H1 (cell line): Measurements from ENCODE around the gene SH3PXD2A. TPM values are rescaled to one million over a fixed set of nuclear protein-coding genes. Genes with fewer than 3 reads are reported as not detected.

Source experiments
- CTCF ChIA-PET: fragments of 300-600 bp; sonication (Branson Sonifier 250); formaldehyde crosslinking; loops from one replicate; lab custom pipeline; 2021; ENCODE audit not compliant: partially characterized antibody; lab: Charles Lee
- POLR2A ChIA-PET: fragments of 300-600 bp; sonication (Branson Sonifier 250); formaldehyde crosslinking; loops from one replicate; lab custom pipeline; 2021; ENCODE audit warnings: inconsistent platforms; ENCODE audit not compliant: partially characterized antibody; lab: Charles Lee
- DNase-seq, 2 experiments: peaks; one replicate each; pipeline versions ENCODE4 v3.0.0 to v3.0.0-alpha.2; 2010 to 2022; ENCODE audit warnings: low spot score in 2 of 2, low read depth in 1 of 2, mixed read lengths in 1 of 2
- FAIRE-seq: peaks from 2 replicates; lab custom pipeline; 2011; peaks lifted over from hg19 to GRCh38; lab: Jason Lieb, UNC
- H2AFZ ChIP-seq: 2 replicates; pipeline ENCODE4 v1.8.1; 2012; ENCODE audit warnings: low read length, inconsistent platforms
- H2AK5ac ChIP-seq: 2 replicates; pipeline ENCODE4 v1.6.1; 2013; ENCODE audit warnings: low read depth, low read length
- H2BK120ac ChIP-seq: replicated peaks from 2 replicates; pipeline ENCODE3; 2013; ENCODE audit warnings: low read depth, low read length, inconsistent platforms
- H2BK12ac ChIP-seq: 2 replicates; pipeline ENCODE4 v1.6.1; 2013; ENCODE audit warnings: low read depth, low read length
- H2BK15ac ChIP-seq: 2 replicates; pipeline ENCODE4 v1.6.1; 2013; ENCODE audit warnings: low read length
- H2BK20ac ChIP-seq: 2 replicates; pipeline ENCODE4 v1.6.1; 2013; ENCODE audit warnings: low read length
- H2BK5ac ChIP-seq: 2 replicates; pipeline ENCODE4 v1.6.1; 2013; ENCODE audit warnings: low read depth, low read length
- H3K14ac ChIP-seq: 2 replicates; pipeline ENCODE4 v1.6.1; 2013; ENCODE audit warnings: inconsistent platforms; ENCODE audit not compliant: insufficient read length
- H3K18ac ChIP-seq: 2 replicates; pipeline ENCODE4 v1.6.1; 2013; ENCODE audit warnings: low read length; ENCODE audit errors: extremely low read depth
- H3K23ac ChIP-seq: 2 replicates; pipeline ENCODE4 v1.6.1; 2013; ENCODE audit warnings: inconsistent platforms; ENCODE audit not compliant: insufficient read length
- H3K23me2 ChIP-seq: 2 replicates; pipeline ENCODE4 v1.6.1; 2013; ENCODE audit warnings: low read depth, low read length
- H3K27ac ChIP-seq: 2 replicates; pipeline ENCODE4 v1.6.1; 2011; ENCODE audit warnings: low read depth, low read length, inconsistent platforms
- H3K27me3 ChIP-seq, 4 experiments: replicated peaks in 1 of 4; 1 replicate in 1 of 4; 2 replicates in 3 of 4; pipeline versions ENCODE4 v1.6.1 to v1.8.1; 2011 to 2013; ENCODE audit warnings: low read length in 3 of 4, mild to moderate bottlenecking in 3 of 4, inconsistent platforms in 2 of 4, mixed read lengths in 2 of 4, moderate library complexity in 1 of 4; ENCODE audit not compliant: control insufficient read depth in 3 of 4, insufficient read depth in 3 of 4; ENCODE audit errors: extremely low read depth in 1 of 4
- H3K36me3 ChIP-seq, 4 experiments: 2 replicates each; pipeline versions ENCODE4 v1.6.1 to v1.8.1; 2011 to 2013; ENCODE audit warnings: mild to moderate bottlenecking in 4 of 4, low read length in 3 of 4, moderate library complexity in 2 of 4, control low read depth in 1 of 4, inconsistent platforms in 1 of 4; ENCODE audit not compliant: insufficient read depth in 4 of 4, control insufficient read depth in 2 of 4
- H3K4ac ChIP-seq: replicated peaks from 2 replicates; pipeline ENCODE3; 2013; ENCODE audit warnings: low read length, low read depth, mixed read lengths, inconsistent platforms; ENCODE audit not compliant: insufficient read length
- H3K4me1 ChIP-seq, 4 experiments: replicated peaks in 1 of 4; 1 replicate in 1 of 4; 2 replicates in 3 of 4; pipeline versions ENCODE4 v1.6.1 to v1.8.1; 2011 to 2013; ENCODE audit warnings: low read length in 3 of 4, inconsistent platforms in 2 of 4, mixed read lengths in 1 of 4; ENCODE audit not compliant: insufficient read depth in 4 of 4, control insufficient read depth in 3 of 4
- H3K4me2 ChIP-seq, 2 experiments: 2 replicates each; pipeline versions ENCODE4 v1.6.1 to v1.8.1; 2011 to 2013; ENCODE audit warnings: low read depth in 2 of 2, low read length in 2 of 2, control low read depth in 1 of 2, inconsistent platforms in 1 of 2, mild to moderate bottlenecking in 1 of 2; ENCODE audit not compliant: insufficient read depth in 1 of 2
- H3K4me3 ChIP-seq, 4 experiments: fragments of 200-600, 300-600 bp in 1 of 4; sonication (generic), shearing (Covaris generic), sonication (Bioruptor Twin) in 1 of 4; 2 replicates each; pipeline versions ENCODE4 v1.5.1 to v1.8.1; 2011 to 2016; ENCODE audit warnings: low read length in 4 of 4, low read depth in 3 of 4, control low read depth in 2 of 4, inconsistent platforms in 2 of 4, mild to moderate bottlenecking in 2 of 4, mixed read lengths in 1 of 4, moderate library complexity in 1 of 4; ENCODE audit not compliant: insufficient read depth in 2 of 4; ENCODE audit errors: extremely low read depth in 1 of 4
- H3K56ac ChIP-seq: replicated peaks from 2 replicates; pipeline ENCODE3; 2013; ENCODE audit warnings: low read depth, mild to moderate bottlenecking, mixed read lengths, low read length, inconsistent platforms; ENCODE audit not compliant: insufficient read length
- H3K79me1 ChIP-seq: 2 replicates; pipeline ENCODE4 v1.6.1; 2013; ENCODE audit warnings: low read depth, low read length, control low read depth
- H3K79me2 ChIP-seq, 2 experiments: 2 replicates each; pipeline versions ENCODE4 v1.6.1 to v1.8.1; 2012 to 2013; ENCODE audit warnings: low read length in 2 of 2, mild to moderate bottlenecking in 2 of 2, inconsistent platforms in 1 of 2; ENCODE audit not compliant: insufficient read depth in 2 of 2, control insufficient read depth in 1 of 2
- H3K9ac ChIP-seq, 4 experiments: replicated peaks in 1 of 4; 1 replicate in 1 of 4; 2 replicates in 3 of 4; pipeline versions ENCODE4 v1.6.1 to v1.8.1; 2011 to 2013; ENCODE audit warnings: low read depth in 3 of 4, low read length in 3 of 4, control low read depth in 2 of 4, mild to moderate bottlenecking in 2 of 4, moderate library complexity in 2 of 4, inconsistent platforms in 1 of 4; ENCODE audit errors: extremely low read depth in 1 of 4
- H3K9me3 ChIP-seq, 2 experiments: 2 replicates each; pipeline versions ENCODE4 v1.6.1 to v1.8.1; 2012 to 2013; ENCODE audit warnings: mild to moderate bottlenecking in 2 of 2, moderate library complexity in 2 of 2, control low read depth in 1 of 2, inconsistent platforms in 1 of 2, low read depth in 1 of 2, low read length in 1 of 2, mixed read lengths in 1 of 2; ENCODE audit not compliant: insufficient read depth in 2 of 2
- H4K20me1 ChIP-seq, 2 experiments: replicated peaks in 1 of 2; 2 replicates each; pipeline versions ENCODE3 to v1.8.1; 2011 to 2013; ENCODE audit warnings: inconsistent platforms in 2 of 2, low read length in 2 of 2, mild to moderate bottlenecking in 1 of 2; ENCODE audit not compliant: insufficient read depth in 2 of 2, control insufficient read depth in 1 of 2
- H4K5ac ChIP-seq: 2 replicates; pipeline ENCODE4 v1.6.1; 2013; ENCODE audit warnings: low read length, low read depth, mixed read lengths, inconsistent platforms; ENCODE audit not compliant: insufficient read length
- H4K8ac ChIP-seq: 2 replicates; pipeline ENCODE4 v1.8.0; 2013; ENCODE audit warnings: mild to moderate bottlenecking, moderate library complexity, low read length, inconsistent platforms; ENCODE audit not compliant: insufficient read depth; ENCODE audit errors: extremely low read depth
- H4K91ac ChIP-seq: replicated peaks from 2 replicates; pipeline ENCODE3; 2013; ENCODE audit warnings: low read length, mixed read lengths, inconsistent platforms; ENCODE audit not compliant: insufficient read length
- ASH2L ChIP-seq: fragments of 200-600, 300-600 bp; sonication (generic); IDR thresholded peaks from one replicate; pipeline ENCODE4 v1.7.1; 2017; ENCODE audit warnings: low read length
- ATF2 ChIP-seq: IDR thresholded peaks from 2 replicates; pipeline ENCODE4 v1.6.1; 2012; ENCODE audit warnings: low read length, inconsistent platforms
- BACH1 ChIP-seq: IDR thresholded peaks from 2 replicates; pipeline ENCODE4 v1.6.1; 2012; ENCODE audit warnings: low read length, improper control_type of control experiment
- CTBP2 ChIP-seq: IDR thresholded peaks from 2 replicates; pipeline ENCODE4 v1.7.0; 2011; ENCODE audit warnings: borderline replicate concordance, mild to moderate bottlenecking, moderate library complexity, mixed read lengths, low read length; ENCODE audit not compliant: insufficient read depth, insufficient read length
- EGR1 ChIP-seq: IDR thresholded peaks from 2 replicates; pipeline ENCODE4 v1.6.1; 2011; ENCODE audit warnings: low read depth, low read length, borderline replicate concordance
- GABPA ChIP-seq: IDR thresholded peaks from 2 replicates; pipeline ENCODE4 v1.6.1; 2011; ENCODE audit warnings: mild to moderate bottlenecking, low read length, moderate library complexity, borderline replicate concordance; ENCODE audit not compliant: insufficient read depth
- JUN ChIP-seq: IDR thresholded peaks from 2 replicates; pipeline ENCODE4 v1.6.1; 2011; ENCODE audit warnings: low read depth, mild to moderate bottlenecking, improper control_type of control experiment, low read length
- PHF8 ChIP-seq: fragments of 200-600 bp; sonication (generic); conservative IDR thresholded peaks from 2 replicates; pipeline ENCODE4 v1.7.1; 2012; ENCODE audit warnings: low read depth, mild to moderate bottlenecking, inconsistent platforms, low read length, moderate library complexity
- POLR2A ChIP-seq, 2 experiments: IDR thresholded peaks; 1 replicate in 1 of 2; 2 replicates in 1 of 2; pipeline ENCODE4 v1.6.1; 2011; ENCODE audit warnings: low read depth in 2 of 2, low read length in 2 of 2, mild to moderate bottlenecking in 2 of 2; ENCODE audit errors: control extremely low read depth in 1 of 2
- RAD21 ChIP-seq, 2 experiments: IDR thresholded peaks in 1 of 2; conservative IDR thresholded peaks in 1 of 2; 2 replicates each; pipeline ENCODE4 v1.6.1; 2011; ENCODE audit warnings: low read depth in 2 of 2, low read length in 2 of 2, improper control_type of control experiment in 1 of 2, inconsistent platforms in 1 of 2, mild to moderate bottlenecking in 1 of 2, moderate library complexity in 1 of 2
- RFX5 ChIP-seq: IDR thresholded peaks from 2 replicates; pipeline ENCODE4 v1.6.1; 2011; ENCODE audit warnings: low read depth, low read length, improper control_type of control experiment, borderline replicate concordance
- SP1 ChIP-seq: IDR thresholded peaks from 2 replicates; pipeline ENCODE4 v1.6.1; 2011; ENCODE audit warnings: low read depth, low read length
- ZNF274 ChIP-seq: IDR thresholded peaks from 2 replicates; pipeline ENCODE4 v1.7.0; 2012; ENCODE audit warnings: low read length, borderline replicate concordance; ENCODE audit errors: extremely low read depth
- WGBS, 2 experiments: shearing (Covaris generic) in 1 of 2; methylation state at CpG; one replicate each; pipeline versions ENCODE4 v1.1.6 to v1.1.7; 2013 to 2015; ENCODE audit warnings: low lambda C conversion rate in 2 of 2, mixed read lengths in 2 of 2, inconsistent platforms in 1 of 2, low coverage in 1 of 2, missing lambda C conversion rate in 1 of 2; ENCODE audit not compliant: insufficient replicate concordance in 2 of 2, insufficient coverage in 1 of 2, insufficient read length in 1 of 2; ENCODE audit errors: extremely low coverage in 1 of 2, missing lambda C conversion rate in 1 of 2; 5-methylcytosine and 5-hydroxymethylcytosine counted together
- polyA plus RNA-seq, 7 experiments: library from polyadenylated mRNA; depleted of rRNA in 3 of 7; stranded (reverse) in 5 of 7; unstranded in 2 of 7; fragments of >200 nt in 5 of 7; fragments of 200-250 nt in 2 of 7; gene quantifications; 1 replicate in 5 of 7; 2 replicates in 1 of 7; 4 replicates in 1 of 7; pipeline versions ENCODE4 v1.2.1 to v1.2.3, GENCODE V29; 2011 to 2013; ENCODE audit warnings: missing spikeins in 2 of 7, mixed read lengths in 2 of 7
- total RNA-seq: library from RNA; stranded (reverse); fragmentation: NEBNext Ultra II Directional; extraction: Animal tissue kit (Norgen Biotek cat#: 25700); gene quantifications from 2 replicates; pipeline ENCODE4 v1.2.1, GENCODE V29; 2021

SH3PXD2A gene
- total and polyA plus RNA-seq, 2 of the 8 experiments (the other 6 are each of a cell fraction or from before 2014, with no cell fraction given) = 5.4 to 16.3 TPM

GRCh38 chr10:103626178-103626577, 229.2 kb downstream of the SH3PXD2A start:
- Histone ChIP-seq H2BK15ac (no peak overlapping the region), H4K8ac (no peak overlapping the region), H3K4me2 (no peak overlapping the region), H3K4me1 (no peaks in the 10 kb centered on the region), H3K14ac (no peak overlapping the region), H2BK120ac (no peak overlapping the region), H3K27ac (no peak overlapping the region), H3K36me3 (no peaks in the 10 kb centered on the region; a peak in 1 of 8 replicates), H3K56ac (no peak overlapping the region), H3K27me3 (no peaks in the 10 kb centered on the region), H4K5ac (no peak overlapping the region), H3K79me2 (no peaks in the 10 kb centered on the region), H3K23ac (no peak overlapping the region), H4K91ac (no peak overlapping the region), H2AFZ (no peak overlapping the region), H4K20me1 (no peaks in the 10 kb centered on the region), H3K79me1 (no peaks in the 10 kb centered on the region), H2BK20ac (no peak overlapping the region), H2BK12ac (no peak overlapping the region), H3K18ac (no peak overlapping the region), H3K9ac (no peak overlapping the region), H3K4me3 (no peak overlapping the region), H3K4ac (no peak overlapping the region), H2BK5ac (no peak overlapping the region), H2AK5ac (no peak overlapping the region), H3K9me3 (no peaks in the 10 kb centered on the region), H3K23me2 (no peaks in the 10 kb centered on the region)
- ChIA-PET POLR2A (interaction anchor here (1.0 to 3.3 kb wide), 3 partner anchors 9 to 12 kb away, joined by 3 to 8 read pairs (median 5); no protein-coding TSS in a partner anchor), CTCF (interaction anchor here (1.1 to 9.9 kb wide), 14 partner anchors 11 to 60 kb away, joined by 3 to 114 read pairs (median 6); no protein-coding TSS in a partner anchor)
- no peak for FAIRE-seq
- DNase-seq = no peak
- WGBS, 2 experiments = 89% methylated on average over 10 of the region's 11 CpGs; no CpG with 5 or more reads in 1 of the 2 experiments
- TF ChIP-seq PHF8 = no peak
- no peak for TF ChIP-seq ZNF274
- no peak for TF ChIP-seq POLR2A (IDR thresholded peaks at IDR 0.05; ENCODE audit: control extremely low read depth in 1 of 2, low read depth in 2 of 2, low read length in 2 of 2)
- TF ChIP-seq GABPA = no peak
- TF ChIP-seq BACH1 = no peak
- TF ChIP-seq EGR1 = no peak
- no peak for TF ChIP-seq ATF2
- no peak for TF ChIP-seq ASH2L
- TF ChIP-seq SP1 = no peak
- TF ChIP-seq JUN = no peak
- TF ChIP-seq RFX5 = no peak
- TF ChIP-seq CTBP2 = no peak
- TF ChIP-seq RAD21 (IDR thresholded peaks at IDR 0.05 in 1 of 2, conservative IDR thresholded peaks at IDR 0.05 in 1 of 2; ENCODE audit: low read depth in 2 of 2, low read length in 2 of 2) = no peak
